Adrenal gland (tissue), 12 donors: ENCODE measurements around the gene P3H2. TPM values are rescaled to one million over a fixed set of nuclear protein-coding genes. Genes with fewer than 3 reads are reported as not detected.

Source experiments
- DNase-seq, 7 donors: peaks; one replicate each; pipeline ENCODE4 v3.0.0-alpha.2; 2019 to 2020
- H3K27ac ChIP-seq, 5 donors: fragments of 200-600 bp; sonication (generic) in 4 of 5; 1 replicate in 3 of 5; 2 replicates in 2 of 5; pipeline versions ENCODE4 v1.5.1 to v1.8.0; 2016 to 2020; ENCODE audit warnings: mild to moderate bottlenecking in 1 of 5
- H3K27me3 ChIP-seq: fragments of 200-600 bp; 2 replicates; pipeline ENCODE4 v1.8.0; 2021
- H3K36me3 ChIP-seq, 2 donors: fragments of 200-600 bp; replicated peaks in 1 of 2; 1 replicate in 1 of 2; 2 replicates in 1 of 2; pipeline versions ENCODE4 v1.5.1 to v1.8.0; 2018 to 2022
- H3K4me1 ChIP-seq, 2 donors: fragments of 200-600 bp; replicated peaks in 1 of 2; 1 replicate in 1 of 2; 2 replicates in 1 of 2; pipeline versions ENCODE4 v1.5.1 to v1.8.0; 2018 to 2021
- H3K4me3 ChIP-seq, 4 donors: fragments of 200-600 bp; sonication (generic) in 3 of 4; one replicate each; pipeline ENCODE4 v1.5.1; 2016 to 2018
- H3K9me3 ChIP-seq, 3 donors: fragments of 200-600 bp; sonication (generic) in 1 of 3; replicated peaks in 1 of 3; 1 replicate in 2 of 3; 2 replicates in 1 of 3; pipeline versions ENCODE4 v1.5.1 to v1.8.0; 2016 to 2021
- POLR2A ChIP-seq, 2 donors: fragments of 450-650 bp; IDR thresholded peaks; one replicate each; pipeline ENCODE4 v1.6.1; 2017; ENCODE audit warnings: antibody characterized with exemption in 2 of 2, mild to moderate bottlenecking in 2 of 2, moderate library complexity in 1 of 2
- WGBS, 4 donors: extraction: QIAGEN DNeasy Blood & Tissue Kit in 2 of 4; methylation state at CpG; one replicate each; pipeline versions ENCODE4 v1.1.5 to v1.1.7; 2013 to 2017; 5-methylcytosine and 5-hydroxymethylcytosine counted together
- intact Hi-C, 2 donors: fragments of 100-400 bp; cut with DNase I; formaldehyde crosslinking; loops; one replicate each; pipeline versions ENCODE4 v1.14.1 to v1.15.0; 2022 to 2023
- polyA plus RNA-seq, 3 donors: library from polyadenylated mRNA; stranded (reverse); fragments of 200-250 nt in 2 of 3; fragments of 350-450 nt in 1 of 3; fragmentation: Illumina TruSeq in 1 of 3; extraction: RNeasy Lipid Tissue Mini Kit (QIAGEN cat#74804) in 1 of 3; gene quantifications; one replicate each; pipeline ENCODE4 v1.2.3, GENCODE V29; 2013 to 2014
- total RNA-seq, 9 donors: library from RNA; depleted of rRNA in 4 of 9; stranded (reverse); fragments of >200 nt in 4 of 9; fragments of 120-200 nt in 1 of 9; fragmentation: NEBNext Ultra II Directional in 1 of 9; extraction: Animal tissue kit (Norgen Biotek cat#: 25700) in 1 of 9; gene quantifications; one replicate each; pipeline versions ENCODE4 v1.1.0 to v1.2.4, GENCODE V29; 2013 to 2023
- TF ChIP-seq, protein P1 (sequence below), 6 experiments: fragments of 450-650 bp in 4 of 6; fragments of 200-600 bp in 2 of 6; sonication (generic) in 1 of 6; IDR thresholded peaks; 1 replicate in 5 of 6; 2 replicates in 1 of 6; pipeline versions ENCODE4 v1.5.1 to v1.8.0; 2016 to 2021; ENCODE audit warnings: antibody characterized with exemption in 6 of 6, mild to moderate bottlenecking in 2 of 6, moderate library complexity in 1 of 6
- donor health status: healthy with polysubstance abuse.
- donor health status: Bipolar disorder and iron deficiency.
- donor health status: DM: yes; HTN: yes; CAD: no.
- donor health status: DM: no; HTN: no; CAD: no.
- donor health status: DM: no; HTN: no; CAD: no.
- donor health status: DM: yes; HTN: yes; CAD: no.

P3H2 gene
- total and polyA plus RNA-seq, 12 donors: 22.8 to 175 (median 88.1) TPM

DNA sequence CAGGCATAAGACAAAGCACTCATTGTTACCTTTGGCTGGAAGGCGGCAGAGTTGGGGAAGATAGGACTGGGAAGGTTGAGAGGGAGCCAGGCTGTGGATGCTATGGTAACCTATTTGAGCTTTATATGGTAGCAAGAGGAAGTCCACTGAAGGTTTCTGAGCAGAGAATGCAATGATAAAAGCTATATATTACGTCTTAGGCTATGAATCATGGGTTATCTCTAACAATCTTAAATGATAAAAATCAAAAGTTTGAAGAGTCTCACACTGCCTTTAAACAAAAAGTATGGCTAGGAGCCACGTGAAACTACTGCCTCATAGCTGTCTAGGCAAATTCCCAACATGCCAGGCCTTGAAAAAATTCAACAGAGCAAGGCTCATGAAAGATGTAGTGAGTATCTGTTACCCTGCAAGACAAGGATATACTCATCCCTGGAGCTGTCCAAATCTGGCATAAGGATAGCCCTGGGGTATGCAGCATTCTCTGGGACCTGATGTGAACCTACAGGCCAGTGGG is 4.1 kb downstream of the P3H2 start:
- WGBS, 4 donors: 39 to 54% (median 45%) methylated on average over 3 of the region's 3 CpGs
- no peaks in the 10 kb centered on the region for H3K9me3 ChIP-seq
- intact Hi-C loops: no loop called here
- peak overlapping the region in 3 of 5 donors; percentile 32 to 56 (median 47) for H3K27ac ChIP-seq
- peak in 1 of 2 donors; percentile 11 for TF ChIP-seq POLR2A (IDR thresholded peaks at IDR 0.05)
- TF ChIP-seq, protein P1, sequence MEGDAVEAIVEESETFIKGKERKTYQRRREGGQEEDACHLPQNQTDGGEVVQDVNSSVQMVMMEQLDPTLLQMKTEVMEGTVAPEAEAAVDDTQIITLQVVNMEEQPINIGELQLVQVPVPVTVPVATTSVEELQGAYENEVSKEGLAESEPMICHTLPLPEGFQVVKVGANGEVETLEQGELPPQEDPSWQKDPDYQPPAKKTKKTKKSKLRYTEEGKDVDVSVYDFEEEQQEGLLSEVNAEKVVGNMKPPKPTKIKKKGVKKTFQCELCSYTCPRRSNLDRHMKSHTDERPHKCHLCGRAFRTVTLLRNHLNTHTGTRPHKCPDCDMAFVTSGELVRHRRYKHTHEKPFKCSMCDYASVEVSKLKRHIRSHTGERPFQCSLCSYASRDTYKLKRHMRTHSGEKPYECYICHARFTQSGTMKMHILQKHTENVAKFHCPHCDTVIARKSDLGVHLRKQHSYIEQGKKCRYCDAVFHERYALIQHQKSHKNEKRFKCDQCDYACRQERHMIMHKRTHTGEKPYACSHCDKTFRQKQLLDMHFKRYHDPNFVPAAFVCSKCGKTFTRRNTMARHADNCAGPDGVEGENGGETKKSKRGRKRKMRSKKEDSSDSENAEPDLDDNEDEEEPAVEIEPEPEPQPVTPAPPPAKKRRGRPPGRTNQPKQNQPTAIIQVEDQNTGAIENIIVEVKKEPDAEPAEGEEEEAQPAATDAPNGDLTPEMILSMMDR (IDR thresholded peaks at IDR 0.05): no peak
- peaks cover 23 to 58% of the 10 kb centered on the region in 2 donors for H3K4me1 ChIP-seq
- peak overlapping the region in 1 of 4 donors; percentile 8 for H3K4me3 ChIP-seq
- no peaks in the 10 kb centered on the region for H3K27me3 ChIP-seq
- no peaks in the 10 kb centered on the region for H3K36me3 ChIP-seq
- DNase-seq: peak; percentile 53 to 77 (median 70)

DNA sequence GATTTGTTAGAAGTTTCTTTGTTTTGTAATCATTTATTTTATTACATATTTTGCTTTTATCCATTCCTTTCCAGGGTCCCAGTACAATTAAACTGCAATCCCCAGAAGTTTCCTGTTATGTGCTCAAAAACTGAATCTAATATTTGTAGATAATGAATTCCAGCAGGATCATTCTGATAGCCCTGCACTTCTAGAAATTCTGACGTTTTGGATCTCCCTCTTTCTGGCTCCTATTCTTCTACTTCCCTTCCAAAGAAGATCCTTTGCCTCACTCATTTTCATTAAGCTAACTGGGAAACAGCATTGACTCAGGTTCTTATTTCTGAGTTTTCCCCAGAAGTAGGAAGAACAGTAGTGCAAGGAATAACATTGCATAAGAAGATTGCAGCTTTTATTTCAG is 9.9 kb downstream of the P3H2 start:
- WGBS, 4 donors: 11 to 29% (median 20%) methylated on average over 1 of the region's 1 CpG
- DNase-seq: no peak
- Histone ChIP-seq H3K36me3 (no peaks in the 10 kb centered on the region), H3K4me3 (no peak overlapping the region), H3K27me3 (no peaks in the 10 kb centered on the region), H3K27ac (no peak overlapping the region), H3K4me1 (peaks cover 13 to 59% of the 10 kb centered on the region in 2 donors), H3K9me3 (no peaks in the 10 kb centered on the region)
- intact Hi-C loops: no loop called here
- TF ChIP-seq POLR2A (IDR thresholded peaks at IDR 0.05): no peak
- TF ChIP-seq, protein P1 (IDR thresholded peaks at IDR 0.05): no peak

DNA sequence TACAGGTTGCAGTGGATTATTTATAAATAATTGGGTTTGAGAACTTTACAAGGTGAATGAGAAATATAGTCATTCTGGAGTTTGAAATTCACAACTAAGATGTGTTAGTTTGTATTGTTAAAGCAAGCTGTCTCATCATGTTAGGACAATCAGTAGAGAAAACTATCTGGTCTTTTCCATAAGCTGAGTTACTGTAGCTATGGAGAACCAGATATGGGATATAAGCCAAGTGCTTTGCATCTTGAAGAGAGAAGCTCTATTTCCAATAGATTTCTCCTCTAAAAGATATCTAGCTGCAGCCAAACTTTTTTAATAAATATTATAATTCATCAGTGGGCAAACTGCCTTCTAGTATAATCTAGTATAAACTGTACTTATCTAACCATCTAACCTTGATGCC is 11.3 kb downstream of the P3H2 start:
- DNase-seq: no peak
- peaks cover 13 to 47% of the 10 kb centered on the region in 2 donors for H3K4me1 ChIP-seq
- H3K4me3 ChIP-seq: peak overlapping the region in 1 of 4 donors; percentile 28
- TF ChIP-seq POLR2A (IDR thresholded peaks at IDR 0.05): no peak
- TF ChIP-seq, protein P1 (IDR thresholded peaks at IDR 0.05): no peak
- no peaks in the 10 kb centered on the region for H3K27me3 ChIP-seq
- H3K9me3 ChIP-seq: no peaks in the 10 kb centered on the region
- intact Hi-C loops: no loop called here
- H3K27ac ChIP-seq: peak overlapping the region in 4 of 5 donors; percentile 5 to 63 (median 44)
- H3K36me3 ChIP-seq: no peaks in the 10 kb centered on the region

- no peak for DNase-seq
- Histone ChIP-seq H3K27ac (peak overlapping the region in 4 of 5 donors; percentile 5 to 78 (median 46)), H3K36me3 (no peaks in the 10 kb centered on the region), H3K27me3 (no peaks in the 10 kb centered on the region), H3K4me1 (peaks cover 13 to 47% of the 10 kb centered on the region in 2 donors), H3K4me3 (peak overlapping the region in 1 of 4 donors; percentile 28), H3K9me3 (no peaks in the 10 kb centered on the region)
- 21 to 28% (median 24%) methylated on average over 6 of the region's 6 CpGs for WGBS, 4 donors
- intact Hi-C loops: no loop called here
- TF ChIP-seq POLR2A (IDR thresholded peaks at IDR 0.05): no peak
- TF ChIP-seq, protein P1 (IDR thresholded peaks at IDR 0.05): no peak
Measured at GRCh38 chr3:190108804-190109203, 11.9 kb downstream of the P3H2 start.
